Endodermal cell (in vitro differentiated cells): ENCODE results near the gene FRMD3. TPM values are rescaled to one million over a fixed set of nuclear protein-coding genes. Genes with fewer than 3 reads are reported as not detected.

ENCODE experiments used
- DNase-seq: peaks from one replicate; pipeline ENCODE4 v3.0.0-alpha.2; 2017
- H3K27ac ChIP-seq: 2 replicates; pipeline ENCODE4 v1.5.1; 2013; ENCODE audit warnings: mild to moderate bottlenecking, low read depth, low read length, moderate library complexity
- H3K27me3 ChIP-seq: 2 replicates; pipeline ENCODE4 v1.6.1; 2013; ENCODE audit warnings: mild to moderate bottlenecking, low read length, moderate library complexity; ENCODE audit not compliant: insufficient read depth, control insufficient read depth, poor library complexity, severe bottlenecking
- H3K36me3 ChIP-seq: 2 replicates; pipeline ENCODE4 v1.7.0; 2013; ENCODE audit warnings: mild to moderate bottlenecking, low read length, moderate library complexity; ENCODE audit not compliant: control insufficient read depth, insufficient read depth
- H3K4me1 ChIP-seq: one replicate; pipeline ENCODE4 v1.7.0; 2013; ENCODE audit warnings: low read length; ENCODE audit not compliant: control insufficient read depth, insufficient read depth
- H3K4me3 ChIP-seq: 2 replicates; pipeline ENCODE4 v1.5.1; 2013; ENCODE audit warnings: mild to moderate bottlenecking, low read length, moderate library complexity
- H3K9ac ChIP-seq: 2 replicates; pipeline ENCODE4 v1.6.1; 2013; ENCODE audit warnings: mild to moderate bottlenecking, low read length, moderate library complexity; ENCODE audit not compliant: poor library complexity, severe bottlenecking; ENCODE audit errors: extremely low read depth
- H3K9me3 ChIP-seq: 2 replicates; pipeline ENCODE4 v1.6.1; 2013; ENCODE audit warnings: mild to moderate bottlenecking, low read length, moderate library complexity; ENCODE audit not compliant: control insufficient read depth
- H3K27ac Mint-ChIP-seq: 2 replicates; pipeline ENCODE4 v1.8.0; 2020; ENCODE audit warnings: mixed read lengths
- H3K27me3 Mint-ChIP-seq: 2 replicates; pipeline ENCODE4 v1.8.0; 2021; ENCODE audit warnings: mild to moderate bottlenecking, mixed read lengths; ENCODE audit not compliant: insufficient read depth
- H3K36me3 Mint-ChIP-seq: 2 replicates; pipeline ENCODE4 v1.8.0; 2020; ENCODE audit warnings: low read depth, mixed read lengths
- H3K4me1 Mint-ChIP-seq: 2 replicates; pipeline ENCODE4 v1.8.0; 2020; ENCODE audit warnings: mixed read lengths
- H3K4me3 Mint-ChIP-seq: 2 replicates; pipeline ENCODE4 v1.8.0; 2020; ENCODE audit warnings: mild to moderate bottlenecking, moderate library complexity, mixed read lengths
- H3K9me3 Mint-ChIP-seq: 2 replicates; pipeline ENCODE4 v1.8.0; 2020; ENCODE audit warnings: mild to moderate bottlenecking, mixed read lengths
- WGBS, 2 experiments: methylation state at CpG; one replicate each; pipeline versions ENCODE4 v1.1.5 to v1.1.7; 2013; ENCODE audit warnings: missing lambda C conversion rate in 2 of 2, mixed read lengths in 1 of 2; ENCODE audit not compliant: insufficient coverage in 1 of 2, insufficient read length in 1 of 2; 5-methylcytosine and 5-hydroxymethylcytosine counted together
- total RNA-seq, 2 donors: library from RNA; stranded (reverse); fragmentation: NEBNext Ultra II Directional in 1 of 2; extraction: Animal tissue kit (Norgen Biotek cat#: 25700) in 1 of 2; gene quantifications; 2 replicates in 1 of 2; 3 replicates in 1 of 2; pipeline ENCODE4 v1.2.1, GENCODE V29; 2021
- TF ChIP-seq, protein P1 (sequence below): fragments of 200-600 bp; sonication (generic); conservative IDR thresholded peaks from 2 replicates; pipeline ENCODE4 v1.5.0; 2021; ENCODE audit warnings: antibody characterized with exemption, mild to moderate bottlenecking

The FRMD3 gene
- total RNA-seq, 2 donors from 2014 or later, result 0.13 to 0.35 TPM

DNA sequence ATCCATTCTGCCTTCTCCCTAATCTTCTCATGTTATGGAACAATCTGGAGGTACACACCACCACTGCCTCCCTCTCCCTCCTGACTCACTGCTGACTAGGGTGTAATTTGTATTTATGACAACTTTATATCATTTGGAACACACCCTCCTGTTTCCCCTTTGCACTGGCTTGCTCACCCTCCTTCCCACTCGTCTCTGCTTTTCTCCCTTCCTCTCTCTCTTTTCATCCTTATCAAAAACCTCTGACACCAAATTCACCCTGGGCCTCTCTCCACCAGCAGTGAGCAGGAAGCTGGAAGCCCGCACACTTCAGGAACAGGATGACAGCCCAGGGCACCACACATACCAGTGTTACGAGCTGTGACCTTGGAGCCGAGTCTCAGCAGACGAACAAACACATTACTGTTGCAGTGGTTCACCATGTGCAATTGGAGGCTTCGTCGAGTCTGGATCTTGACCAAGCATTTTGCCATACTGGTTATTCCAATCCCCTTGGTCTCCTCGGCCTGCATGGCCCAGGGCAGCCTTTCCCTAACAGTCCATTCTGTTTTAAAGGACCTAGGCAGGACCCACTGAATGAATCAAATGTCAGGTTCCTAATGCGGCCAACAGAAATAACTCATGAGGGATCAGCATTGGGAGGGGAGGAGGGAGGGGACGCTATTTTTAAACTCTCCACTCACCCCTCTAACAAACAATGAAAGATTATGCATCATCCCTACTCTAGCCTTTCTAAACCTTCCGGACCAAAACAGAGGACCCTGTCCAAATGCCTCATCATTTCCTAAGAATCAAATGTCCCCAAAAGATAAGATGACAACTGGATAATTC lies 271.3 kb downstream of the FRMD3 start:
- Mint-ChIP-seq H3K27me3 (no peaks in the 10 kb centered on the region), H3K4me1 (peaks cover 23% of the 10 kb centered on the region), H3K36me3 (no peaks in the 10 kb centered on the region), H3K9me3 (peaks cover 4% of the 10 kb centered on the region), H3K27ac (no peak overlapping the region), H3K4me3 (no peak overlapping the region)
- peak; percentile 51 for DNase-seq
- Histone ChIP-seq H3K4me3 (no peak overlapping the region), H3K4me1 (peaks cover 5% of the 10 kb centered on the region), H3K36me3 (no peaks in the 10 kb centered on the region), H3K9ac (no peak overlapping the region), H3K27ac (no peak overlapping the region), H3K9me3 (peaks cover 5% of the 10 kb centered on the region), H3K27me3 (no peaks in the 10 kb centered on the region)
- TF ChIP-seq, protein P1, sequence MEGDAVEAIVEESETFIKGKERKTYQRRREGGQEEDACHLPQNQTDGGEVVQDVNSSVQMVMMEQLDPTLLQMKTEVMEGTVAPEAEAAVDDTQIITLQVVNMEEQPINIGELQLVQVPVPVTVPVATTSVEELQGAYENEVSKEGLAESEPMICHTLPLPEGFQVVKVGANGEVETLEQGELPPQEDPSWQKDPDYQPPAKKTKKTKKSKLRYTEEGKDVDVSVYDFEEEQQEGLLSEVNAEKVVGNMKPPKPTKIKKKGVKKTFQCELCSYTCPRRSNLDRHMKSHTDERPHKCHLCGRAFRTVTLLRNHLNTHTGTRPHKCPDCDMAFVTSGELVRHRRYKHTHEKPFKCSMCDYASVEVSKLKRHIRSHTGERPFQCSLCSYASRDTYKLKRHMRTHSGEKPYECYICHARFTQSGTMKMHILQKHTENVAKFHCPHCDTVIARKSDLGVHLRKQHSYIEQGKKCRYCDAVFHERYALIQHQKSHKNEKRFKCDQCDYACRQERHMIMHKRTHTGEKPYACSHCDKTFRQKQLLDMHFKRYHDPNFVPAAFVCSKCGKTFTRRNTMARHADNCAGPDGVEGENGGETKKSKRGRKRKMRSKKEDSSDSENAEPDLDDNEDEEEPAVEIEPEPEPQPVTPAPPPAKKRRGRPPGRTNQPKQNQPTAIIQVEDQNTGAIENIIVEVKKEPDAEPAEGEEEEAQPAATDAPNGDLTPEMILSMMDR, result no peak
- 88 to 94% methylated on average over 8 to 10 of the region's 11 CpGs for WGBS, 2 experiments

DNA sequence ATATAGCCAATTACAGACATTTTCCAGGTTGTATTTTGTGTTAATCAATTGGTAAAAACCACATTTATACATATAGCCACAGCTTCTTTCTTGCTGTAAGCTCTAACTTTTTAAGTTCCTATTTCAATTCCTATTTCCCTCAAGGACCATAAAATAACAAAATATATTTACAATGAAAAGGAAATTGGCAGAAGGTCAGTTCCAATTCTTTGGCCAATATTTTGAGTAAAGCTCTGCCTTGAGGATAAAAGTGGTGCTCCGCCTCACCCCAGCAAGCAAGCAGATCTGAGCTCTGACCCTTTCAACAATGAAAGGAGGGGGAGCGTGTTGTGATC lies 271.9 kb downstream of the FRMD3 start:
- Mint-ChIP-seq H3K27me3 (no peaks in the 10 kb centered on the region), H3K4me1 (peaks cover 23% of the 10 kb centered on the region), H3K9me3 (no peaks in the 10 kb centered on the region), H3K27ac (no peak overlapping the region), H3K4me3 (no peak overlapping the region), H3K36me3 (no peaks in the 10 kb centered on the region)
- H3K4me1 ChIP-seq, result peaks cover 5% of the 10 kb centered on the region
- H3K36me3 ChIP-seq, result no peaks in the 10 kb centered on the region
- no peaks in the 10 kb centered on the region for H3K27me3 ChIP-seq
- no peak for DNase-seq
- H3K9ac ChIP-seq, result no peak overlapping the region
- WGBS, 2 experiments, result 0 to 50% methylated on average over 1 to 2 of the region's 2 CpGs
- TF ChIP-seq, protein P1, result no peak
- no peak overlapping the region for H3K4me3 ChIP-seq
- no peak overlapping the region for H3K27ac ChIP-seq
- no peaks in the 10 kb centered on the region for H3K9me3 ChIP-seq

DNA sequence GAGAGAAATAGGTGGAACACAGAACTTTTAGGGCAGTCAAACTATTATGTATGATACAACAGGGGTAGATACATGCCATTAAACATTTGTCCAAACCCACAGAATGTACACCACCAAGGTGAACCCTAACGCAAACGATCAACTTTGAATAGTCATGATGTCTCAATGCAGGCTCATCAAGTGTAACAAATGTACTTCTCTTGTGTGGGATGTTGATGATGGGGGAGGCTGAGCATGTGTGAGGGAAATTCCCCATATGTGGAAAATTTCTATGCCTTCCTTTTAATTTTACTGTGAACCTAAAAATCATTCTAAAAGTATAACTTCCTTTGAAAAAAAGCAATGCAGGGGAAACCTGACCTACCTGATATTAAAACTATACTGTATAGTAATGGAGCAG lies 273.9 kb downstream of the FRMD3 start:
- Mint-ChIP-seq H3K36me3 (no peaks in the 10 kb centered on the region), H3K4me3 (no peak overlapping the region), H3K27ac (no peak overlapping the region), H3K27me3 (no peaks in the 10 kb centered on the region), H3K9me3 (no peaks in the 10 kb centered on the region), H3K4me1 (peaks cover 23% of the 10 kb centered on the region)
- Histone ChIP-seq H3K4me3 (no peak overlapping the region), H3K27ac (no peak overlapping the region), H3K27me3 (no peaks in the 10 kb centered on the region), H3K4me1 (peaks cover 5% of the 10 kb centered on the region), H3K36me3 (no peaks in the 10 kb centered on the region), H3K9ac (no peak overlapping the region), H3K9me3 (no peaks in the 10 kb centered on the region)
- no peak for DNase-seq
- TF ChIP-seq, protein P1, result no peak
- WGBS, 2 experiments, result 100% methylated on average over 2 of the region's 2 CpGs; no CpG with 5 or more reads in 1 of the 2 experiments
